WTC11 (cell line): ENCODE results near the gene AFAP1L1. TPM values are rescaled to one million over a fixed set of nuclear protein-coding genes. Genes with fewer than 3 reads are reported as not detected.

ENCODE experiments used
- ATAC-seq: fragments of 200-7000 bp; cut with Tn5 transposase; 2 replicates; pipeline ENCODE4 v1.10.0; 2021; ENCODE audit warnings: mild to moderate bottlenecking, moderate library complexity
- CTCF ChIA-PET: fragments of 300-600 bp; sonication (Branson Sonifier 250); formaldehyde crosslinking; loops from one replicate; lab custom pipeline; 2021; ENCODE audit warnings: antibody characterized with exemption; lab: Charles Lee
- POLR2A ChIA-PET: fragments of 350-600 bp; sonication (Branson Sonifier 250); formaldehyde crosslinking; loops from one replicate; lab custom pipeline; 2021; ENCODE audit warnings: antibody characterized with exemption; lab: Charles Lee
- DNase-seq: peaks from one replicate; pipeline ENCODE4 v3.0.0; 2021; ENCODE audit warnings: low spot score
- H3K27ac Mint-ChIP-seq: 2 replicates; pipeline ENCODE4 v1.8.0; 2021; ENCODE audit warnings: mixed read lengths
- H3K27me3 Mint-ChIP-seq: 2 replicates; pipeline ENCODE4 v1.8.0; 2021; ENCODE audit warnings: low read depth, mild to moderate bottlenecking, moderate library complexity, mixed read lengths
- H3K36me3 Mint-ChIP-seq: 2 replicates; pipeline ENCODE4 v1.8.0; 2021; ENCODE audit warnings: mixed read lengths
- H3K4me1 Mint-ChIP-seq: 2 replicates; pipeline ENCODE4 v1.8.0; 2022; ENCODE audit warnings: mixed read lengths
- H3K4me3 Mint-ChIP-seq: 2 replicates; pipeline ENCODE4 v1.8.0; 2021; ENCODE audit warnings: mild to moderate bottlenecking, moderate library complexity, mixed read lengths
- H3K9me3 Mint-ChIP-seq: 2 replicates; pipeline ENCODE4 v1.8.0; 2021; ENCODE audit warnings: mixed read lengths
- AFF4 ChIP-seq: sonication (generic); formaldehyde crosslinking; IDR thresholded peaks from 2 replicates; pipeline ENCODE4 v1.8.1; 2023; ENCODE audit warnings: mild to moderate bottlenecking, missing genetic modification reagents, borderline replicate concordance
- ATF2 ChIP-seq: sonication (generic); formaldehyde crosslinking; IDR thresholded peaks from 2 replicates; pipeline ENCODE4 v1.8.1; 2022; ENCODE audit warnings: low read depth, missing genetic modification reagents, borderline replicate concordance
- CREM ChIP-seq: sonication (generic); formaldehyde crosslinking; IDR thresholded peaks from 2 replicates; pipeline ENCODE4 v1.8.1; 2022; ENCODE audit warnings: mild to moderate bottlenecking, missing genetic modification reagents, moderate library complexity
- ERG ChIP-seq: fragments of 250-450 bp; sonication (Bioruptor Pico); IDR thresholded peaks from 2 replicates; pipeline ENCODE4 v1.8.0; 2021; ENCODE audit warnings: mild to moderate bottlenecking
- FOXK1 ChIP-seq: sonication (generic); formaldehyde crosslinking; IDR thresholded peaks from 2 replicates; pipeline ENCODE4 v1.8.0; 2022; ENCODE audit warnings: mild to moderate bottlenecking, moderate library complexity, missing genetic modification reagents
- GRHL2 ChIP-seq: fragments of 250-450 bp; sonication (Bioruptor Pico); IDR thresholded peaks from 2 replicates; pipeline ENCODE4 v1.8.0; 2022; ENCODE audit warnings: mild to moderate bottlenecking, moderate library complexity; ENCODE audit not compliant: insufficient replicate concordance, severe bottlenecking
- NFATC4 ChIP-seq: fragments of 250-450 bp; sonication (Bioruptor Pico); IDR thresholded peaks from 2 replicates; pipeline ENCODE4 v1.9.0; 2021; ENCODE audit warnings: mild to moderate bottlenecking
- NR2C2 ChIP-seq: sonication (generic); formaldehyde crosslinking; IDR thresholded peaks from 2 replicates; pipeline ENCODE4 v1.8.0; 2022; ENCODE audit warnings: mild to moderate bottlenecking, missing genetic modification reagents
- NR3C1 ChIP-seq: sonication (generic); formaldehyde crosslinking; conservative IDR thresholded peaks from 2 replicates; pipeline ENCODE4 v1.8.1; 2023; ENCODE audit warnings: low read depth, mild to moderate bottlenecking, missing genetic modification reagents
- SMAD3 ChIP-seq: sonication (generic); formaldehyde crosslinking; IDR thresholded peaks from 2 replicates; pipeline ENCODE4 v1.8.0; 2022; ENCODE audit warnings: missing genetic modification reagents, mild to moderate bottlenecking, borderline replicate concordance
- SMAD4 ChIP-seq: sonication (generic); formaldehyde crosslinking; IDR thresholded peaks from 2 replicates; pipeline ENCODE4 v1.8.0; 2022; ENCODE audit warnings: mild to moderate bottlenecking, missing genetic modification reagents
- SOX15 ChIP-seq: fragments of 250-450 bp; sonication (Bioruptor Pico); IDR thresholded peaks from 2 replicates; pipeline ENCODE4 v1.9.0; 2021; ENCODE audit warnings: mild to moderate bottlenecking
- SP1 ChIP-seq: sonication (generic); formaldehyde crosslinking; conservative IDR thresholded peaks from 2 replicates; pipeline ENCODE4 v1.8.1; 2022; ENCODE audit warnings: missing genetic modification reagents
- TCF7 ChIP-seq: sonication (generic); formaldehyde crosslinking; IDR thresholded peaks from 2 replicates; pipeline ENCODE4 v1.8.0; 2022; ENCODE audit warnings: mild to moderate bottlenecking, low read depth, missing genetic modification reagents, moderate library complexity
- TEAD4 ChIP-seq: sonication (generic); formaldehyde crosslinking; IDR thresholded peaks from 2 replicates; pipeline ENCODE4 v1.8.0; 2022; ENCODE audit warnings: mild to moderate bottlenecking, missing genetic modification reagents
- ZNF232 ChIP-seq: sonication (generic); formaldehyde crosslinking; IDR thresholded peaks from 2 replicates; pipeline ENCODE4 v1.8.0; 2022; ENCODE audit warnings: mild to moderate bottlenecking, missing genetic modification reagents
- ZNF317 ChIP-seq: sonication (generic); formaldehyde crosslinking; IDR thresholded peaks from 2 replicates; pipeline ENCODE4 v1.8.1; 2023; ENCODE audit warnings: low read depth, mild to moderate bottlenecking, moderate library complexity, missing genetic modification reagents, borderline replicate concordance
- ZNF416 ChIP-seq: fragments of 250-450 bp; sonication (Bioruptor Pico); IDR thresholded peaks from 2 replicates; pipeline ENCODE4 v1.9.0; 2021; ENCODE audit warnings: mild to moderate bottlenecking, inconsistent platforms
- ZNF425 ChIP-seq: fragments of 250-450 bp; sonication (Bioruptor Pico); conservative IDR thresholded peaks from 2 replicates; pipeline ENCODE4 v1.9.0; 2021; ENCODE audit warnings: mild to moderate bottlenecking
- total RNA-seq: library from RNA; stranded (reverse); gene quantifications from 3 replicates; pipeline ENCODE4 v1.2.3, GENCODE V29; 2021

Gene AFAP1L1
- total RNA-seq, 1 experiment from 2014 or later = 8.4 TPM

- no peak for TF ChIP-seq ERG
- H3K4me1 Mint-ChIP-seq = peaks cover 6% of the 10 kb centered on the region
- no peaks in the 10 kb centered on the region for H3K27me3 Mint-ChIP-seq
- no peak overlapping the region for H3K27ac Mint-ChIP-seq
- no peak overlapping the region for H3K4me3 Mint-ChIP-seq
- DNase-seq (no peak), ATAC-seq (no peak)
- 0 out of 2 replicates have a peak, but pooled peaks cover 4% of the 10 kb centered on the region for H3K9me3 Mint-ChIP-seq
- H3K36me3 Mint-ChIP-seq = no peaks in the 10 kb centered on the region; the same call in 1 of the 2 replicates
- ChIA-PET CTCF (interaction anchor here (0.6 to 8.6 kb wide), 12 partner anchors 9 to 249 kb away, joined by 3 to 146 read pairs (median 4); partner anchors contain the start of gene PCYOX1L), POLR2A (no interaction called here)
Measured at GRCh38 chr5:149372932-149373331, 101.3 kb downstream of the AFAP1L1 start.

- ATAC-seq (no peak), DNase-seq (no peak)
- TF ChIP-seq ZNF232 (no peak), SOX15 (CRISPR knock-in tag) (no peak), SMAD3 (CRISPR knock-in tag) (no peak), ZNF416 (CRISPR knock-in tag) (no peak), TEAD4 (CRISPR knock-in tag) (no peak), ATF2 (CRISPR knock-in tag) (no peak), AFF4 (no peak), SMAD4 (CRISPR knock-in tag) (no peak), CREM (no peak), GRHL2 (CRISPR knock-in tag) (no peak), NR2C2 (CRISPR knock-in tag) (no peak), ERG (no peak), NFATC4 (CRISPR knock-in tag) (no peak), NR3C1 (CRISPR knock-in tag) (no peak), TCF7 (CRISPR knock-in tag) (no peak), SP1 (no peak), FOXK1 (CRISPR knock-in tag) (no peak), ZNF317 (no peak), ZNF425 (CRISPR knock-in tag) (no peak)
- Mint-ChIP-seq H3K9me3 (0 out of 2 replicates have a peak, but pooled peaks cover 4% of the 10 kb centered on the region), H3K4me1 (peaks cover 4% of the 10 kb centered on the region; the same call in 1 of the 2 replicates), H3K27ac (no peak overlapping the region), H3K36me3 (no peaks in the 10 kb centered on the region), H3K27me3 (no peaks in the 10 kb centered on the region), H3K4me3 (no peak overlapping the region)
- CTCF ChIA-PET = interaction anchor here (1.0 to 1.4 kb wide), 2 partner anchors 7 to 60 kb away, joined by 4 to 5 read pairs; no protein-coding TSS in a partner anchor
- POLR2A ChIA-PET = no interaction called here
Measured at GRCh38 chr5:149374303-149374702, 102.6 kb downstream of the AFAP1L1 start.
